A673 (cell line): ENCODE data around the gene MAPKAP1. TPM values are rescaled to one million over a fixed set of nuclear protein-coding genes. Genes with fewer than 3 reads are reported as not detected.

ENCODE experiments used
- BruUV-seq: library from RNA; stranded (reverse); fragments of 400-500 nt; replicated peaks from 2 replicates; lab custom pipeline; 2021; lab: Mats Ljungman, UMichigan
- CTCF ChIA-PET: fragments of 300-600 bp; sonication (Branson Sonifier 250); formaldehyde crosslinking; loops from one replicate; lab custom pipeline; 2022; ENCODE audit warnings: antibody characterized with exemption; lab: Charles Lee
- POLR2A ChIA-PET: fragments of 300-600 bp; sonication (Branson Sonifier 250); formaldehyde crosslinking; loops from one replicate; lab custom pipeline; 2022; ENCODE audit warnings: antibody characterized with exemption; ENCODE audit not compliant: low non-redundant PET; lab: Charles Lee
- DNase-seq: peaks from one replicate; pipeline ENCODE4 v3.0.0-alpha.2; 2015; ENCODE audit warnings: low spot score
- H3K27ac ChIP-seq: fragments of 200-600 bp; sonication (generic); 2 replicates; pipeline ENCODE4 v1.5.1; 2016; ENCODE audit warnings: mixed run types, low read depth, mild to moderate bottlenecking, mixed read lengths, antibody characterized with exemption, low read length; ENCODE audit not compliant: poor library complexity, severe bottlenecking
- H3K27me3 ChIP-seq: fragments of 200-600 bp; sonication (generic); replicated peaks from 2 replicates; pipeline ENCODE4 v1.6.1; 2017; ENCODE audit warnings: mixed run types, low read depth, mild to moderate bottlenecking, mixed read lengths, antibody characterized with exemption, low read length; ENCODE audit not compliant: insufficient read depth, poor library complexity
- H3K36me3 ChIP-seq: fragments of 200-600 bp; sonication (generic); 2 replicates; pipeline ENCODE4 v1.6.1; 2016; ENCODE audit warnings: mixed run types, mild to moderate bottlenecking, mixed read lengths, antibody characterized with exemption, low read length; ENCODE audit not compliant: insufficient read depth, poor library complexity, severe bottlenecking
- H3K4me1 ChIP-seq: fragments of 200-600 bp; sonication (generic); 2 replicates; pipeline ENCODE4 v1.6.1; 2017; ENCODE audit warnings: mixed run types, mild to moderate bottlenecking, mixed read lengths, antibody characterized with exemption, low read length; ENCODE audit not compliant: insufficient read depth, poor library complexity, severe bottlenecking
- H3K4me3 ChIP-seq: fragments of 200-600 bp; sonication (generic); 2 replicates; pipeline ENCODE4 v1.5.1; 2016; ENCODE audit warnings: low read depth, mixed run types, mild to moderate bottlenecking, mixed read lengths, low read length; ENCODE audit not compliant: poor library complexity, severe bottlenecking
- H3K9me3 ChIP-seq: fragments of 200-600 bp; sonication (generic); 2 replicates; pipeline ENCODE4 v1.6.1; 2016; ENCODE audit warnings: mixed run types, low read depth, mild to moderate bottlenecking, mixed read lengths, antibody characterized with exemption, low read length; ENCODE audit not compliant: poor library complexity, severe bottlenecking
- CTCF ChIP-seq: fragments of 300-800, 200-600 bp; sonication (generic); conservative IDR thresholded peaks from 2 replicates; pipeline ENCODE4 v1.5.1; 2017; ENCODE audit warnings: low read depth, mild to moderate bottlenecking, antibody characterized with exemption, low read length, moderate library complexity, mixed read lengths
- EZH2 ChIP-seq: fragments of 200-600 bp; sonication (generic); IDR thresholded peaks from 2 replicates; pipeline ENCODE4 v1.6.1; 2017; ENCODE audit warnings: borderline replicate concordance, low read depth, mild to moderate bottlenecking, mixed read lengths, antibody characterized with exemption, low read length; ENCODE audit not compliant: poor library complexity, severe bottlenecking
- intact Hi-C: fragments of 100-400 bp; cut with micrococcal nuclease; formaldehyde crosslinking; loops from one replicate; pipeline ENCODE4 v1.10.0; 2022; ENCODE audit not compliant: unreplicated experiment
- total RNA-seq: library from RNA; stranded (reverse); gene quantifications from 2 replicates; pipeline ENCODE4 v1.2.3, GENCODE V29; 2021

Gene MAPKAP1
- total RNA-seq, 1 experiment from 2014 or later: 98.7 TPM

DNA sequence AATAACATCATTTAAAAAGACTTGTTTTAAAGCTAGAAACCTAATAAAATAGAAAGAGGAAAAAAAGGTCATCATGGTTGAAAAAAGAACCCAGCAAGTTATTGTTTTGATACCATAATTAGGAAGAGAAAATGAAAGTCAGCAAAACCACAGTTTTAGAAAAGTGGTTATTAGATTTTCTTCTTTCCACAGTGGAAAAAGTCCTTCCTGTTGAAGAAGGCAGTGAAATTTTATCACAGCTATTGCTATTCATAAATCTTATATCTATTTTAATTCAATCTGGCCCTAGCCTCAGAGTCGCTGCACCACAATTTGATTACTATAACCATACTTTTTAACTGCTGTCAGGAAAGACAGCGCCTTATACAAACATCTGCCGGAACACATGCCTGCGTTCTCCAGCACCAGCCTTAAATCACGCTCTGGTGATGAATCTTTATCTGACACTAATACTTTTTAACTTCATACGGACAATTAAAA is 60.3 kb downstream of the MAPKAP1 start:
- no peak for DNase-seq
- Histone ChIP-seq H3K9me3 (no peaks in the 10 kb centered on the region), H3K27ac (no peak overlapping the region), H3K4me3 (peak overlapping the region; percentile 12), H3K36me3 (no peaks in the 10 kb centered on the region), H3K27me3 (no peaks in the 10 kb centered on the region), H3K4me1 (peaks cover 5% of the 10 kb centered on the region)
- POLR2A ChIA-PET: no interaction called here
- CTCF ChIA-PET: no interaction called here
- intact Hi-C loops: no loop called here
- no TSS peak for BruUV-seq
- TF ChIP-seq EZH2 (no peak), CTCF (no peak)

DNA sequence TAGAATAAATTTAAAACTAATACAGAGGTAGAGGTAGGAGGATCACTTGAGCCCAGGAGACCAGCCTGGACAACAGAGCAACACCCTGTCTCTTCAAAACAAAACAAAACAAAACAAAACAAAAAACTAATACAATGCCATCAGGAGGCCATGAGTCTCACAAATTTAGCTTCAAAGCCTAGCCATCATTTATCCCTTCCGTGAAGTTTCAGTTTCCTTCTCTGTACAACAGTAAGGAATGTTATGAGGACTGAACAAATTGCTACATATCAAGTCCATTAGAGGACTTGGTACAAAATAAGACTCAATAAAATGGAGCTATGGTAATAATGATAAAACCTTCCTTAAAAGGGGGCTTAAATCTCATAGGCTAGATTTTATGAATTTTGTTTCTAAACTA is 60.8 kb downstream of the MAPKAP1 start:
- POLR2A ChIA-PET: no interaction called here
- BruUV-seq: no TSS peak
- H3K4me3 ChIP-seq: peak overlapping the region; percentile 12

GRCh38 chr9:125644819-125645507 is 62.0 kb downstream of the MAPKAP1 start:
- Histone ChIP-seq H3K4me1 (peaks cover 5% of the 10 kb centered on the region), H3K27me3 (no peaks in the 10 kb centered on the region), H3K4me3 (no peak overlapping the region), H3K27ac (no peak overlapping the region), H3K36me3 (no peaks in the 10 kb centered on the region), H3K9me3 (no peaks in the 10 kb centered on the region)
- intact Hi-C loops: no loop called here
- ChIA-PET CTCF (no interaction called here), POLR2A (no interaction called here)
- no peak for TF ChIP-seq CTCF
- no peak for TF ChIP-seq EZH2
- DNase-seq: no peak
- BruUV-seq: no TSS peak

More for the DNA sequence above, 60.8 kb downstream of the MAPKAP1 start:
- no peak for DNase-seq
- H3K9me3 ChIP-seq: no peaks in the 10 kb centered on the region
- no peak for TF ChIP-seq EZH2
- no peak for TF ChIP-seq CTCF
- CTCF ChIA-PET: no interaction called here
- peaks cover 5% of the 10 kb centered on the region for H3K4me1 ChIP-seq
- no peaks in the 10 kb centered on the region for H3K36me3 ChIP-seq
- H3K27me3 ChIP-seq: no peaks in the 10 kb centered on the region
- intact Hi-C loops: no loop called here
- H3K27ac ChIP-seq: no peak overlapping the region
